ENCODE data around the gene LAT. TPM values are rescaled to one million over a fixed set of nuclear protein-coding genes. Genes with fewer than 3 reads are reported as not detected.

Gene LAT
- total RNA-seq, 1 donor from 2014 or later = not detected

GRCh38 chr16:29014561-29015069, 29.8 kb downstream of the LAT start:
- H3K4me3 Mint-ChIP-seq = peak overlapping the region; percentile 22

GRCh38 chr16:29022196-29022595, 37.3 kb downstream of the LAT start:
- Mint-ChIP-seq H3K27me3 (ENCODE audit: insufficient read depth, low read depth) (no peaks in the 10 kb centered on the region), H3K36me3 (no peaks in the 10 kb centered on the region), H3K27ac (no peak overlapping the region), H3K4me1 (no peaks in the 10 kb centered on the region), H3K9me3 (no peaks in the 10 kb centered on the region), H3K4me3 (no peak overlapping the region)
- no peaks in the 10 kb centered on the region for H3K4me1 ChIP-seq
- no peak overlapping the region for H2AFZ ChIP-seq (replicated peaks)
- H3K36me3 ChIP-seq = no peaks in the 10 kb centered on the region
- TF ChIP-seq EZH2phosphoT487 (IDR thresholded peaks at IDR 0.05) (no peak), CTCF (IDR thresholded peaks at IDR 0.05) (no peak), EZH2 (IDR thresholded peaks at IDR 0.05) (no peak)
- H3K4me3 ChIP-seq = no peak overlapping the region
- H4K20me1 ChIP-seq (ENCODE audit: low read depth) = no peaks in the 10 kb centered on the region
- DNase-seq (ENCODE audit: low spot score) = no peak
- H3K27me3 ChIP-seq = no peaks in the 10 kb centered on the region
- no peaks in the 10 kb centered on the region for H3K9me3 ChIP-seq (ENCODE audit: low read depth)
- H3F3A ChIP-seq (ENCODE audit: low read depth) = no peaks in the 10 kb centered on the region
- no peak overlapping the region for H3K27ac ChIP-seq
- H3K4me2 ChIP-seq = no peak overlapping the region
- no peak overlapping the region for H3K9ac ChIP-seq
- H3K79me2 ChIP-seq (ENCODE audit: low read depth) = no peaks in the 10 kb centered on the region

More at GRCh38 chr16:29014561-29015069, 29.8 kb downstream of the LAT start:
- no peaks in the 10 kb centered on the region for H3K36me3 ChIP-seq
- no peak for DNase-seq (ENCODE audit: low spot score)
- no peak overlapping the region for H3K9ac ChIP-seq
- H3K9me3 ChIP-seq (ENCODE audit: low read depth) = no peaks in the 10 kb centered on the region
- no peaks in the 10 kb centered on the region for H3K79me2 ChIP-seq (ENCODE audit: low read depth)
- Mint-ChIP-seq H3K27me3 (ENCODE audit: insufficient read depth, low read depth) (peaks cover 3% of the 10 kb centered on the region), H3K36me3 (no peaks in the 10 kb centered on the region), H3K4me1 (no peaks in the 10 kb centered on the region), H3K27ac (peak overlapping the region; percentile 57), H3K9me3 (no peaks in the 10 kb centered on the region)
- H3K27me3 ChIP-seq = no peaks in the 10 kb centered on the region
- no peaks in the 10 kb centered on the region for H4K20me1 ChIP-seq (ENCODE audit: low read depth)
- H3K27ac ChIP-seq = no peak overlapping the region
- no peak overlapping the region for H2AFZ ChIP-seq (replicated peaks)
- no peaks in the 10 kb centered on the region for H3F3A ChIP-seq (ENCODE audit: low read depth)
- no peak overlapping the region for H3K4me3 ChIP-seq
- H3K4me2 ChIP-seq = no peak overlapping the region
- TF ChIP-seq EZH2phosphoT487 (IDR thresholded peaks at IDR 0.05) (no peak), EZH2 (IDR thresholded peaks at IDR 0.05) (no peak), CTCF (IDR thresholded peaks at IDR 0.05) (no peak)
- no peaks in the 10 kb centered on the region for H3K4me1 ChIP-seq

- no peak overlapping the region for H3K27ac Mint-ChIP-seq
- no peak overlapping the region for H3K9ac ChIP-seq
- no peaks in the 10 kb centered on the region for H3K9me3 ChIP-seq (ENCODE audit: low read depth)
- H3K27ac ChIP-seq = no peak overlapping the region
- DNase-seq (ENCODE audit: low spot score) = no peak
- H3K4me3 ChIP-seq = no peak overlapping the region
- no peaks in the 10 kb centered on the region for H3K36me3 Mint-ChIP-seq
- no peak for TF ChIP-seq EZH2phosphoT487 (IDR thresholded peaks at IDR 0.05)
- no peak for TF ChIP-seq EZH2 (IDR thresholded peaks at IDR 0.05)
- no peak for TF ChIP-seq CTCF (IDR thresholded peaks at IDR 0.05)
- H3K4me1 Mint-ChIP-seq = peaks cover 3% of the 10 kb centered on the region
- no peaks in the 10 kb centered on the region for H3K4me1 ChIP-seq
- peak overlapping the region; percentile 52 for H2AFZ ChIP-seq (replicated peaks)
- H3K36me3 ChIP-seq = no peaks in the 10 kb centered on the region
- H4K20me1 ChIP-seq (ENCODE audit: low read depth) = no peaks in the 10 kb centered on the region
- H3K27me3 Mint-ChIP-seq (ENCODE audit: insufficient read depth, low read depth) = no peaks in the 10 kb centered on the region
- H3K4me3 Mint-ChIP-seq = no peak overlapping the region
- no peaks in the 10 kb centered on the region for H3K9me3 Mint-ChIP-seq
- H3K79me2 ChIP-seq (ENCODE audit: low read depth) = no peaks in the 10 kb centered on the region
- H3K27me3 ChIP-seq = no peaks in the 10 kb centered on the region
- H3F3A ChIP-seq (ENCODE audit: low read depth) = no peaks in the 10 kb centered on the region
- H3K4me2 ChIP-seq = no peak overlapping the region
Observed at GRCh38 chr16:29023279-29024277, 38.7 kb downstream of the LAT start.

Measured in neural progenitor cell (in vitro differentiated cells).